Activated T-cell treated with anti-CD3 and anti-CD28 coated beads, Interleukin-2, amount 50 U/mL, for 1 hour (primary cell): Measurements from ENCODE around the gene COL8A1.
"Not testable (repeated sequence)": the region's sequence is repeated elsewhere in the genome, so short reads cannot be mapped to it uniquely, and the experiment has no call there.

Experiments used
- DNase-seq: peaks from one replicate; pipeline ENCODE4 v3.0.0-alpha.2; 2020

COL8A1 gene

DNA sequence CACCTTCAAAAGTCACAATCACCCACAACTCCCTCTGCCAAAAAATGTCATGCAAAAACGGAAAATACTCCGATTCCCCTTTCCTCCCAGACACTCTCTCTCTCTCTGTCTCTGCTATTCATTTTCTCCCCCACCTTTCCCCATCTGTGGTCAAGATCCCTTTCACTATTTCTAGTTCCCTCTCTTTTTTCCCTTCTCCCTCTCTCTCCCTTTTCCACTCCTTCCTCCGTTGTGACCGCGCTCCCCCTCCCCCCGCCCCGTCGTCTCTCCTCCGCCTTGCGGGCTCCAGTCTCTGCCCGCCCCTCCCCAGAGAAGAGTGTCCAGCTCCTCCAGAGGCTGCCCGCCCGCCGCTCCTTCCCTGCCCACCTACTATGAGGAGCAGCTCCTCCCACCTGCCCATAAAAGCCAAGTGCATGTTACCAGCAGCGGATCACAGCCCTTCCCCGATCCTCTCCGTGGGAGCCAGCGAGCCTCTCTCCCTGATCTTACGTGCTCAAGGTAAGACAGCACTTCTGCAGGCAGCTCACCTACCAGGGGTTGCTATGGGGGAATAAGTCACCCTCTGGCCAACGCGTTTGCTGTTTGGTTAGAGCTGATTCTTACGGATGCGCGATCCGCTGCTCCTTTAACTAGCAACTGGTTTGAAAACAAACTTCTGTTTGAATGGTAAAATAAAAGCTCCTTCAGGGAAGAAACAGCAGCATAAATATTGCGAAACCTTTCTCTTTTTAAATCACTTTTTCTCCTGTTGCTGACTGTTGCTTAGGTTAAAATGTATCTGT lies at the start of gene COL8A1:
COL8A1 (plus strand) TSS at position 428 of the 782 bp plus-strand sequence. CDS start 152,089 bp downstream, outside the sequence.
- no peak for DNase-seq

DNA sequence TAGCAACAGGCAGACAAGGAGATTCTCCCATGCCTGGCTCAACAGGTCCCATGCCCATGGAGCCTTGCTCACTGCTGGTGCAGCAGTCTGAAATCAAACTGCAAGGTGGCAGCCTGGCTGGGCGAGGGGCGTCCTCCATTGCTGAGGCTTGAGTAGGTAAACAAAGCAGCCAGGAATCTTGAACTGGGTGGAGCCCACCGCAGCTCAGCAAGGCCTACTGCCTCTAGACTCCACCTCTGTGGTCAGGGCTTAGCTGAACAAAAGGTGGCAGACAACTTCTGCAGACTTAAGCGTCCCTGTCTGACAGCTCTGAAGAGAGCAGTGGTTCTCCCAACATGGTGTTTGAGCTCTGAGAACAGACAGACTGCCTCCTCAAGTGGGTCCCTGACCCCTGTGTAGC lies 49.2 kb upstream of the COL8A1 start:
- DNase-seq, result not testable (repeated sequence)

DNA sequence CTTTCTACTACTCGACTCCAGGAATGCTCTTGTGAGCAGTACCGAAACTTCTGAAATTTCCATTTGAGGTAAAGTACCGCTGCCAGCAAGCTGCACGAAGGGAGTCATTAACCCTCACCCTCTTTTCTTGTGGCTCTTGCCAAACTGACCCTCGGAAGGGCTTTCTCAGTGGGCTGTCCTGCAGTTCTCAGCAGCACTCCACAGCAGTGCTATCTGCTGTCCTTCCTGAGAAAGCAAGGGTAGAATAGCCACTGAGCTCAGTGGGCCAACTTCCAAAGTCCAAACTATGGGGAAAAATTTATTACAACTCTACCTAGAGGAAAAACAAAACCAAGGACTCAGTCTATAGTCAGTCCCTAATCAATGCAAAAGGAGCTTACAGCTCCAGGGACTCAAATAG lies 38.5 kb upstream of the COL8A1 start:
- no peak for DNase-seq

DNA sequence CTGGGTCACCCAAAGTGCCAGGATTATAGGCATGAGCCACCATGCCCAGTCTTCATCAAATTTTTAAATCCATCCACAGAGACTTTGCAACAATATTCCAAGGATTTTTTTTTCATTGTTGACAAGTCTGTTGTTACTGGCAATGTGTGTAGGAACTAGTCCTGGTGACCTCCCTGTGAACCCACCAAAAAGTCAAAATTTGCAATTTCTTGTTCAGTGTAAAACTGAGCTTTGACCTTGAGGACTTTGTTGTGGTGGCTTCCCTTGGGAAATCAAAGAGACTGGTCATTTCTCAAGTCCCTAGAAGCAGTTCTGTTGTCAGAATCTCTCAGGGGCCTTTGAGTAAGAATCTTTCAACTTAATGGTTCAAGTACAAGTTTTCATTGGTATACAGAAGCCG lies 36.9 kb upstream of the COL8A1 start:
- no peak for DNase-seq

DNA sequence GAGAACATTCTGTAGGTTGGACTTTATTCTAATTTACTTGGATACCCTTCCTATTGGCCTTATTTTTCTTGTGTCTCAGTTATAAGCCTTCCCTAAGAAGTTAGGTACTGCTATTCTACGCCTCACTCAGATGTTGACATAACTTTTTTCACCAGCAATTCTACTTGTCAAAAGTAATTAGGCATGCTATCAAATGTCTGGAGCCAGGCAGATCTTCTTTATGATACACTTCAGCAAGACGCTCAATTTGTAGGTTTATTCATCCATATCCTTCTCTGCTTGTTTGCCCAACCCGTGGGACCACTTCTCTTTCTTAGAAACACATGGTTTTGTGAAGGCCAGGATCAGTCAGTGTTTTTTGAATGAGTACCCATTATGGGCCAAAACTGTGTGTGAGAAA lies 36.2 kb upstream of the COL8A1 start:
- DNase-seq, result no peak

DNA sequence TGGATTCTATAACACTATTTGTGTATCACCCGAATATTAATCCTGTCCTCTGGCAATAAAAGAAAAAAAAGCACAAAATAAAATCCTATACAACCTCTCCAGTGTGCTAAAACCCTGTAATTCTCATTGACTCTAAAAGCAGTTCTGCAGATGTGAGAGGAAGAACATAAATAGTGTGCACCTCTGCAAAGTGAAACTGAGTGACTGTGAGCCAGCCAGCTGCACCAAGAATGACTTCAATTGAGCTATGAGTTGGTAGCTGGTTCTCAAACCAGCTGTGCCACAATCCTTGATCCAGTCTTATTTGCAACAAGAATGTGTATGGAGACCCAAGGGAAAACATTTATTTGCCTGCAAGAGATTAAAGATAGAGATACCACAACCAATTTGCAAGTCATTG lies 31.2 kb upstream of the COL8A1 start:
- no peak for DNase-seq

DNA sequence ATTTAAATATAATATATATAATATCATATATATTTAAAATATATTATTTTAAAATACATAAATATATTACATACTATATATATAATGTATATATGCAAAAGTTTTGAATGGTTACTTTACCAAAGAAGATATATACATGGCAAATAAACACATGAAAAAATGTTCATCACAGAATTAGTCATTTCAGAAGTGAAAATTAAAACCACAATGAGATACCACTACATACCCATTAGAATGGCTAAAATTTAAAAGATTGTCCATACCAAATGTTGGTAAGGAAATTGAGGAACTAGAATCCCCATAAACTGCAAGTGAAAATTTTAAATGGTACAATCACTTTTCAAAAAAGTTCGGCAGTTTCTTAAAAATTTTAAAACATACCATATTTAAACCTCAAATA lies 23.6 kb upstream of the COL8A1 start:
- no peak for DNase-seq

DNA sequence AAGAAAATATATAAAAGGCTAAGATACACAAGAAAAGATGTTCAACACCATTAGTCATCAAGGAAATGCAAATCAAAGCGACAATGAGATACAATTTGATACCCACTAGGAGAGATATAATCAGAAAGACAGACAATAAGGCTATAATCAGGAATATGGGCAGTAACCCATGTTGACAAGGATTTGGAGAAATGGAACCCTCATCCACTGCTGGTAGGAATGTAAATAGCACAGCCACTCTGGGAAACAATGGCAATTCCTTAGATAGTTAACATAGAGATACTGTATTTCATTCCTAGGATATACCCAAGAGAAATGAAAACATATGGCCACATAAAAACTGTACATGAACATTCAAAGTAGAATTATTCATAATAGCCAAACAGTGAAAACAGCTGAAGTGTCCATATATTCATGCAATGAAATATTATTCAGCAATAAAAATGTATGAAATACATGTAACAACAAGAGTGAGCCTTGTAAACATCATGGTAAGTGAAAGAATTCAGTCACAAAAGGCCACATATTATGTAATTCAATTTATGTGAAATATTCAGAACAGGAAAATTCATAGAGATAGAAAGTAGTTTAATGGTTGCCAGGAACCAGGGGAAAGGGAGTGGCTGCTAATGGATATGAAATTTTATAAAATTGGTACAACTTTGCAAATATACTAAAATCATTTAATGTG lies 18.2 kb upstream of the COL8A1 start:
- DNase-seq, result no peak

DNA sequence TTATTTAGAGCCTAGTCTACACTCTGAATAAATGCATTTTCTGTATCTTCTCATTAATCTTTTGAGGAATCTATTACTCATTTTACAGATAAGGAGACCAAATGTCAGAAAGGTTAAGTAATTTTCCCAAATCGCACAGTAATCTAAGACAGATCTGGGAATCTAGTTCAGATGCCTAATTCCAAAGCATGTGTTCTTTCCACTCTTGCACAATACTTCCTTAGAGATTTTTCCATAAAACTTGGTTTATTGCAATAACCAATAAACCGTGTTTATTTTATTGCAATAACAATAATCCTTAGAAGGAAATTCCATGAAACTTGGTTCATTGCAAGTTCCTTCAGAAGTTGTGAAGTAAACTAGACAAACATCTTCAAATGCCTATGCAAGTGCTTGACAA lies 17.4 kb upstream of the COL8A1 start:
- no peak for DNase-seq

DNA sequence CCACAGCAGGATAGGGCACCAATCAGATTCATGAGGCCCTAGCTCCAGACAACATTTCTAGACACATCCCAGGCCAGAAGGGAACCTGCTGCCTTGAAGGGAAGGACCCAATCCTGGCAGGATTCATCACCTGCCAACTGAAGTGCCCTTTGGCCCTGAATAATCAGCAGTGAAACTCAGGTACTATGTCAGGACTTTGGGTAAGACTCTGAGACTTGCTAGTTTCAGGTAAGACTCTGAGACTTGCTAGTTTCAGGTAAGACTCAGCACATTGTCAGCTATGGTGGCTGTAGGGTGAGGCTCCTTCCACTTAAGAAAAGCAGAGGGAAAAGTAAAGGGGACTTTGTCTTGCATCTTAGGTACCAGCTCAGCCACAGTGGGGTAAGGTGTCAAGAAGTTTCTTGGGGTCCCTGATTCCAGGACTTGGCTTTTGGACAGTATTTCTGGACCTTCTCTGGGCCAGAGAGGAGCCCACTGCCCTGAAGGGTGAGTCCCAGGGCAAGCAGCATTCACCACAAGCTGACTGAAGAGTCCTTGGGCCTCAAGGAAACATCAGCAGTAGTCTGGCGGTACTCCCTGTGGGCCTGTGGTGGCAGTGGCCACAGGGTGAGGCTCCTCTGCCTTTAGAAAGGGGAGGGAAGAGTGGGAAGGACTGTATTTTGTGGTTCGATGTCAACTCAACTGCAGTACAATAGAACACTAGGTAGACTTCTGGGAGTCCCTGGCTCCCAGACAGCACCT lies 13.7 kb upstream of the COL8A1 start:
- no peak for DNase-seq

DNA sequence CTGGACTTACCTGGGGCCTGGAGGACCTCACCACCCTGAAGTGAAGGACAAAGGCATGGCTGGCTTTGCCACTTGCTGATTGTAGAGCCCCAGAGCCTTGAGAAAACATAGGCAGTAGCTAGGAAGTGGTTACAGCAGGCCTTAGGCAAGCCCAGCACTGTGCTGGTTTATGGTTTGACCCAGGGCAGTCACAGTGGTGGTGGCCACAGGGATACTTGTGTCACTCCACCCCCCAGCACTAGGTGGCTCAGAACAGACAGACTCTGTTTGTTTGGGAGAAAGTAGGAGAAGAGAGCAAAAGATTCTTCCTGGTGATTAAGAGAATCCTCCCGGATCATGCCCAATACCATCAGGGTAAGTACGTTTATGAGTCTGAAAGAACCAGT lies 13.2 kb upstream of the COL8A1 start:
- DNase-seq, result no peak

DNA sequence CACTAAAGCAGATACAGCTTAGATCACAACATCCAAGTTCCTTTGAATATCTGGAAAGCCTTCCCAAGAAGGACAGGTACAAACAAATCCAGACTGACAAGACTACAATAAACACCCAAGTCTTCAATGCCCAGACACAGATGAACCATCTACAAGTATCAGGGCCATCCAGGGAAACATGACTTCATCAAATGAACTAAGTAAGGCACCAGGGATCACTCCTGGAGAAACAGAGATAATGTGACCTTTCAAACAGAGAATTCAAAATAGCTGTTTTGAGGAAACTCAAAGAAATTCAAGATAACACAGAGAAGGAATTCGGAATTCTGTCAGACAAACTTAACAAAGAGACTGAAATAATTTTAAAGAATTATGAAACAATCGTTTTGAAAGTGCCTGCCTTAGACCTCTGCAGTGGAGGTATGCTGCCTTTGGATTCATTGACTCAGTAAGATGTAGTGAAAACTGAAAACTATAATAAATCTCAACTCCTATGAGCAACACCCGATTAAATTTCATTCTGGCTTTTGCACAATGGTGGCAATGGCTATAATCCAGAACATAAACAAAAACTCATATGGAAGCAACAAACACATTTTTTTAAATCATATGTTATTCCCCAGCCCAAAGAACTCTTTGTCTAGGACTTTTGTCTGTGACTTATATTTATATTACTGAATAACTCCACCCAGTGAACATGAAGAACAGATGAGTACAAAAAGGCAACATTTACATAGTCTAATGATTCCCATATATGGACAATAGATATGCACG lies 12.6 kb upstream of the COL8A1 start:
- DNase-seq, result no peak

DNA sequence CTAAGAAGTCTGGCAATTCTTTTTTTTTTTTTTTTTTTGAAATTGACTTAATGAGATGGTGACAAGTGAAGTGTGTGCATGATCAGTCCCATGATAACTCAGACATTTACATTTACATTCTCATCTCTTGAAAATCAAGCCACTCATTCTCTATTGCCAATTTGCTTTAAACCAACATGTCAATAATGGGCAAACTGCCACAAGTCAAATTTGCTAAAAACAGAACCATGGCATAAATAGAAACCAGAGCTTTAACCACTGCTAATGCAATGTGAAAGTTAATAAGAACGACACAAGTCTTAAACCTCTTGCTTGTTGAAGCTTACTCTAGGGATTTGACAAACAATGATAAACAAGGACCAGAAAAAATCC lies 12.0 kb upstream of the COL8A1 start:
- no peak for DNase-seq

DNA sequence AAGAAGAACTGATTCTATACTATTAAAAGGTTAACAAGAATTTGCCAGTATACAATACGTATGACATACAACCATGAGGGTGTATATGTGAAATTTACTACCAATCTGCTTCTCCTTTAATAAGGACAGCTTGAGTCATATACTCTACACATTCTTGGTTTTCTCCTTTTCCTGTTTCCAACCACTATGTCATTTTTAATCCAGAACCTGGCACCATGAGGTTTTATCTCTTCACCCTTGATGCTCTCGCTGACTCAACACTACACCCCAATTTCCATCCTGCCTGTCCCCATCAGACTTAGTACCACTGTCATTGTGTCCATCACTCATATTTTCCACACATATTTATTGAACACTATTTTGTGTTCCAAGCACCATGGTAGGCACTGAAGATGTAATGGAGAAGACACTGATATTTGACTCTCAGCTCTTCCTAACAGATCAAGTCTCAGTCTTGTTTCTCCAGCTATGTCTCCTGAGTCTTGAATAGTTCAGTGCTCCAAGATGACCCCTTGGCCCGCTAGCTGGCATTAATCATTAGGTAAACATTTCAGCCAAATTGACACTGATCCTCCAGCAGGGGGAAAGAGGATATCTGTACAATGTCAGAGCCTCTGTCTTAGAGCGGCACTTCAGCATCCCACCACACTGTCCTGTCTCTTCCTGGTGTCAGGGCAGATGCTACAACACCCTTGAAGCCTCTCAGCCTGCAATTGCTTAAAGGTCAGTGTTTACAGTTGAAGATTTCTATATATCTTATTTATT lies 11.2 kb upstream of the COL8A1 start:
- no peak for DNase-seq

DNA sequence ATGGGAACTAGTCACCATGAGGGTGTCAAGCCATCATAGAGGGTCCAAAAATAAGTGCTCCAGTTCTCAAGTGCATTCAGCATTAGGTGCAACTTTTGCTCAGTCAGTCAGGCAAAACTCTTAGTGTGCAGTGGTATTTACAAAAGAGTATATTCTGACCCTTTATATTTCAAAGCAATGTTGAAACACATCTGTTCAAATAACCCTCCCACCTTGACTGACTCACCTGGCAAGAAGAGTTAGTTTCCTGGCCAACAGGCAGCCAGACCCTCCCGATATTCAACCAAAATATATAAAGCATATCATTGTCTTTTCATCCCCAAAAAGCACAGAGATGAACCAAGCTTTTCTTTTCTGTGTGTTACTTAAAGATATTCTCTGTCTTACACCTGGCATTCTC lies 7.6 kb upstream of the COL8A1 start:
- no peak for DNase-seq

DNA sequence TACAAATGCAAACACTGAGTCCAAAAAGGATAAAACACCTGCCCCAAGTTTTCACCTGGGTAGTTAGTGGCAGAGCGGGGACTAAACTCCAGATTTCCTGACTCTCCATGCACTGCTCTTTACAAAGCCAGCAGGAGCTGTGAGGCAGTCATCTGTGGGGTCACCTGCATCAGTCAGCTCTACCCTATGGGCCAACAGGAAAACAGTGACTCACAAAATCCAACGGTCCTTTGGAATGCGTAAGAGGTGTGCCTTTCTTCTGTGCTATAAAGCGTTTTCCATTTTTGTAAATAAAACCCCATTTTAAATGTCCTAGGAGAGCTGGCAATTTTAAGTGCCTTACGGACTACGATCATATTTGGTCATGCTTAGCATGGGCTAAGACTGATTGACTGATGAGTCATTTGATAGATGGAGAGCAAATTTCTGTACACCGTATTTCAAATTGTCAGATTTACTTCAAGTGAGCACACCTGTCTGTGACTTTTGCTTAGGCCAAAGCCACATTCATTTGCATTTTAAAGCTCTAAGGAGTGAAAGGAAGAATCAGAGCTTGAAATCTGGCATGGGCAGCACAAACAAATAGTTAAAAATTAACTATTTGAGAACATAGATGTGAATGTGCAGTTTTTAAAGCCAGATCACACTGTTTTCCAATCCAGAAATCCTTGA lies 4.4 kb upstream of the COL8A1 start:
- no peak for DNase-seq

DNA sequence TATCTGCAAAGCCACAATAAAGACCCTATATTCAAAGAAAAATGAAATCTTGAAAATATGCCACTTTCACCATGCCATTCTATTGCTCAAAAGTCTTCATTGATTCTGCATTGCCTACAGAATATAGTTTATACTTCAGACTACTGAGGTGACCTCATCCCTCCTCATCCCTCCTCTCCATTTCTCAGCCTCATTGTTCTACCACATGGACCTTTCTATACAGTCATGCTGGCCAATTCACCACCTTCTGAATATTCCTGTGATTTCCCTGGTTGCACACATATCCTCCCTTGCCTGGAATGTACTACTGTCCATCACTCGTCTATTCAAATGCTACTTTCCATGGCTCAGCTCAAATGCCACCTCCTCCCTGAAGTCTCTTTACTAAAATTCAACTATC lies 3.5 kb upstream of the COL8A1 start:
- DNase-seq, result no peak

DNA sequence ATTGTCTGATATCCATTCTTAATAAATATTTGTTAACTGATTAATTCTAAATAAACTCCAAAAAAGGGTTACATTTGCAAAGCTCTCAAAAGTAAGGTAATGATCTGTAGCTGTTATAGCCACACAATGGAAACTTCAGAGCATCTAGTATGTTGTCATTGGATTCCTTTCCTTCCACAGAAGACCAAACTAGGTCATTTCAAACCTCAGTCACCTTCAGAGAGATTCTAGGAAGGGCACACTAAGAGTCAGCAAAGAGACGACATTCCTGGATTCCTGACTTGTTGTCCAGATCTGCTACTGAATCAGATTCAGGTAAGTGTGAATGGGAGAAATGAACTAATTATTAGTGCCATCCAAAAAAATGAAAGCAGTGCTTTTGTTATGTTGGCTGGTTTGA lies 3.0 kb upstream of the COL8A1 start:
- no peak for DNase-seq

DNA sequence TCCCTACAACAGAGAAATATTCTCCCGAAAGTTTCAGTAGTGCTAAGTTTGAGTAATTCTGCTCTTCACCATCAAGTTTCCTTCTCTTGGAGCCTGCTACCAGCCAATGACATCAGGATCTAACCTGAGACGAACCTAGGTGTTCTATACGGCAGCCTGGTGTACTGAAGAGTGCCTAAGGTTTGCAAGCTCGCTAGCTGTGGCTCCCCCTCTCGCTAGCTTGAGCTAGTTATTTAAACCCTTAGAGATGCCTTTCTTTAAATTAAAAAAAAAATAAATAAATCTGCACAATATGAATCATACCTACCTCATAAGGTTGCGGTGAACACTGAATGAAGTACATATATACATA lies 1.4 kb upstream of the COL8A1 start:
- no peak for DNase-seq

DNA sequence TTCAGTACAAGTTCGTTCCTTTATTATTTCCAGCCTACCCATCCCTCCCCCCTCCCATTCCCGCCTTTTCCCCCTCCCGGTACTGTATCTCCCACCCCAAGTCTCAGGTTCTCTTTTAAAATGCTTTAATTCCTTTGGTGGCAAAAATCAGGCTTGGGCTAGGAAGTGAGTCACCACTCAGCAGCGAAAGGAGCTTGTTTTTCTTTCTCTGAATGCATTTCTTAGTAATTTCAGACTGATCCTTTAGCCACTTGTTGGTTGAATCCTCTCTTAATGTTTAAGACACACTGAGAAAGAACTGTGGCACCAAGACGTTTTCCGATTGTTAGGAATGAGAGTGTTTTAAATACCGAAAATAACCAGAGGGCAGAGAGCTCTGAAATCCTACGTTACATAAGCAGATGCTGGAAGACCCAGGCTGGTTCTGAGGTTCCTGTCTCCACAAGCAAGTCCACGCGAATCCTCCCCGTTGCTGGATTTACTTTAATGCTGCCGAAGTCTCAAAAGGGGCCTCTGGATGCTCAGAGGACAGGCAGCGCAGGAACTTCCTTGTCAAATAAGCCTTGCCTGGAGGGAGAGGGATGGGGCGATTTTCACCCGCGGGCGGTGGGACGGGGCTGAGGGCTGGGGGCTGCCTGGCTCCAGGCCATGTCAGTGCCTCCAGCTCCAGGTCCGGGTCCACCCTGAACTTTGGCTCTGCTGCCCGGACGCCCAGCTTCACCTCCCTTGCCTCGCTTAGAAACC lies 854 bp upstream of the COL8A1 start:
- no peak for DNase-seq

DNA sequence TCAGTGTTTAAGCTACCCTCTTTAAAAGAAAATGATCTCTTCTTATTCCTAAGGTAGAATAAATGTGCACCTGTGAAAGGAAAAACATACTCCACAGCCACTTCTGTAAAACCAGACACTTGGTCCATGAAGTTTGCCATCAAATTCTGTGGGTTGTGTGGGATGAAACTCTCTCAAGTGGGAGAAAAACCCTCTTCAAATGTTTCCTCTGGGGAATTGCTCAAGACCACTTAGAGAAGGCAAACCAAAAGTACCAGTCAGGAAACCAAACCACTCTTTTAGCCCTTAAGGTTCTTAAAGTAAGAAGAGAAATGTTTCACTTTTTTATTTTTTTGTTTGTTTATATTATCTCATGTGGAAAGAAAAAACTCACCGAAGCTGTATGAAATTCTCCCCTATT lies 1.2 kb downstream of the COL8A1 start:
- no peak for DNase-seq
